NCI-H82 (cell line): Measurements from ENCODE around the gene C19orf25.
"Not testable (repeated sequence)": the region's sequence is repeated elsewhere in the genome, so short reads cannot be mapped to it uniquely, and the experiment has no call there.

Experiments
- DNase-seq: peaks from one replicate; lab custom pipeline; 2025; lab: John Stamatoyannopoulos, UW

Gene C19orf25

GRCh38 chr19:1481893-1482360 lies 2.9 kb upstream of the C19orf25 start:
- no peak for DNase-seq

GRCh38 chr19:1481224-1481892 lies 2.3 kb upstream of the C19orf25 start:
- DNase-seq = no peak

GRCh38 chr19:1477056-1477455 lies 2.0 kb downstream of the C19orf25 start:
- DNase-seq = not testable (repeated sequence)

- no peak for DNase-seq
Measured at GRCh38 chr19:1475751-1476437, 3.1 kb downstream of the C19orf25 start.

GRCh38 chr19:1474765-1475351 lies 4.2 kb downstream of the C19orf25 start:
- no peak for DNase-seq

- no peak for DNase-seq
Measured at GRCh38 chr19:1474011-1474764, 4.8 kb downstream of the C19orf25 start.

- DNase-seq = no peak
Measured at GRCh38 chr19:1473085-1473851, 5.7 kb downstream of the C19orf25 start.

- peak; percentile 42 for DNase-seq
Measured at GRCh38 chr19:1472231-1473084, 6.6 kb downstream of the C19orf25 start.

GRCh38 chr19:1471515-1472160 lies 7.4 kb downstream of the C19orf25 start:
- DNase-seq = peak; percentile 50

- DNase-seq = peak; percentile 67
Measured at GRCh38 chr19:1471010-1471514, 8.0 kb downstream of the C19orf25 start.

- DNase-seq = peak; percentile 95
Measured at GRCh38 chr19:1470305-1471009, 8.6 kb downstream of the C19orf25 start.

- no peak for DNase-seq
Measured at GRCh38 chr19:1470055-1470304, 9.0 kb downstream of the C19orf25 start.

- no peak for DNase-seq
Measured at GRCh38 chr19:1469255-1470054, 9.6 kb downstream of the C19orf25 start.

GRCh38 chr19:1468821-1469254 lies 10.2 kb downstream of the C19orf25 start:
- no peak for DNase-seq

GRCh38 chr19:1468274-1468820 lies 10.7 kb downstream of the C19orf25 start:
- DNase-seq = no peak

- no peak for DNase-seq
Measured at GRCh38 chr19:1467490-1468273, 11.3 kb downstream of the C19orf25 start.

GRCh38 chr19:1467215-1467489 lies 11.9 kb downstream of the C19orf25 start:
- no peak for DNase-seq
